SIG-M5 (cell line): ENCODE measurements around the gene ZNF213.
"Not testable (repeated sequence)": the region's sequence is repeated elsewhere in the genome, so short reads cannot be mapped to it uniquely, and the experiment has no call there.

Source experiments
- DNase-seq: peaks from one replicate; lab custom pipeline; 2025; lab: John Stamatoyannopoulos, UW

Gene ZNF213

GRCh38 chr16:3148256-3149192 lies 13.7 kb downstream of the ZNF213 start:
- no peak for DNase-seq

- no peak for DNase-seq
These were observed 14.3 kb downstream of the ZNF213 start for GRCh38 chr16:3149193-3149530.

- no peak for DNase-seq
These were observed 15.0 kb downstream of the ZNF213 start for GRCh38 chr16:3149630-3150345.

DNA sequence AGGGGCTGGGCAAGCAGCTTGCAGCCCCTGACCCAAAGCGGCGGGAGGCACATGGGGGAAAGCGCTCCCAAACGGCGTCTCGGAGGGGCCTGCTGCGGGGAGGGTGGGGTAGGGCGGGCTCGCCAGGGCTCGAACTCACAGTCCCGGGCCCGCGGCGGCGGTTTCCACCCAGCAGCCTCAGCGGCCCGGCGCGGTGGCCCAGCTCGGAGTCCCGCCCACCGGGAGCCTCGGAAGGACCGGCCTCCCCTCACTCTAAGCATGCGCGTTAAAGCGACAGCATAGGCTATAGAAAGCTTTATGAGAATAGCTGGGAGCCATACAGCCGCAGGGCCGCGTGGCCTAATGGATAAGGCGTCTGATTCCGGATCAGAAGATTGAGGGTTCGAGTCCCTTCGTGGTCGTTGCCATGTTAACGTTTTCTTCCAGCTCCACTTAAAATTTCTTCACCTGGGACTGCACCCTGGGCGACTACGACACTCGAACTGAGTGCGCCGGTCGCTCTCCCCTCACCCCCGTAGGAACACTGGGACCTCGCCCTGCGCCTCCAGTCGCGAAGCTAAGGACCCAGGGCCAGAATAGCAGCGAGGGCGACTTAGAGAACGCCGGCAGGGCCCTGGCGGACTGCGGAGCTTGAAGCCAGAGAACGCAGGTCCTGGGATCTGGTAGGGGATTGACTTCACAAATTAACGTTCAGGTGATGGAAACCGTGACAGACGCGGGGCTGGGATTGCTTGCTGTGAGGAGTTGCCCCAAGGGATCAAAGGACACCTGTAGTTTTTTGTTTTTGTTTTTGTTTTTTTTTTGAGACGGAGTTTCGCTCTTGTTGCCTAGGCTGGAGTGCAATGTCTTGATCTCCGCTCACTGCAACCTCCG lies 15.8 kb downstream of the ZNF213 start:
- peak; percentile 56 for DNase-seq

DNA sequence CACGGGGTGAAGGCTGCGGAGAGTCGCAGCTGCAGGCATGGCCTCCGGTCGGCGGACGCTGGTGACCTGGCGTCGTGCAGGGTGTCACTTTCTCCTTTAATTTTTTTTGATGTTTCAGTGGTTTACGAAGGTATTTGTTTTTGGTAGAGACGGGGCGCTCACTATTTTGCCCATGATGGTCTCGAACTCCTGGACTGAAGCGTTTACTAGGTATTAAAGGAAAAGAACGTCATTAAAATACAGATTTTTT lies 17.1 kb downstream of the ZNF213 start:
- DNase-seq, result no peak

- DNase-seq, result no peak
These were observed 17.6 kb downstream of the ZNF213 start for GRCh38 chr16:3152277-3152990.

DNA sequence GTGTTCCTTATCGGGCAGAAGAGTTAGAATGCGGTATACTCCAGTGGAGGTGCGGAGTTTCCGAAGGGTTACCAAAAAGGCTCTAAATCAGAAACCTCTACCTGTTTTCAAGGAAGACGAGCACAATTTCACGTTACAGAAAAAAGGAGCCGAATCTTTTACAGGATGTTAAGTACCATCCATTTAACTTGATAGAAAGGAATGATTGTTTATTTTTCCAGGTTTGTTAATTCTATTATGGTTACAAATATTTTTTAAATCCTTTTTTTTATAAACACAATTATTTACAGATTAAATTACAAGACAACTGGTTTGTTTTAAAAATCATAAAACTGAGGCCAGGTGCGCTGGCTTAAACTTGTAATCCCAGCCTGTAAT lies 18.2 kb downstream of the ZNF213 start:
- no peak for DNase-seq

DNA sequence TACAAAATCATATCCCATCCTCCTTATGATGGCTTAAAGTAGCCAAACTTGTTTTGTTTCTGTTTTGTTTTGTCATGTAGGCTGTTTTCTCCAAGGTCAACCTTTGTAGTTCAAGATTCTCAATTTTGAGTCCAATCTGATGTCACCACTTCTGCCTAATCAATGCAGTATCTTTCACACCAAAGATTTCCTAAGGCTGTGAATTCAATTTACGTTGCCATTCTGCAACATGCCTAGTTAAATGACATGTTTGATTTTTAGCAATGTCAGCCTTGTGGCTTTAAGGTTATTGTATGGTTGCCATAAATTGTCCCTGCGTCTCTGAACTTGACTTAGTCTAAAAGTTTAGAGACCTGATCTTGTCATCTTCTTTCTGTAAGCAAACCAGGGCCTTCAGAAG lies 20.4 kb downstream of the ZNF213 start:
- no peak for DNase-seq

DNA sequence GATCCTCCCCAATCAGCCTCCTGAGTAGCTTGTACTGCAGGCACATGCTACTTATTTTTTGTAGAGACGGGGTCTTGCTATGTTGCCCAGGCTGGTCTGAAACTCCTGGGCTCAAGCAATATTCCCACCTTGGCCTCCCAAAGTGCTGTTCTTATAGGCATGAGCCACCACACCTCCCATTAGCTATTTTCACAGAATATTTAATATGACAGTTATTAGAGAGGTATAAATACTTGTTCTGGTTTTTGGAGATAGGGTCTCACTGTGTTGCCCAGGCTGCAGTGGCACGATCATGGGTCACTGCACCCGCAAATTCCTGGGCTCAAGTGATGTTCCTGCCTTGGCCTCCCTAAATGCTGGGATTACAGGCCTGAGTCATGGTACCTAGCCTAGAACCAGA lies 21.1 kb downstream of the ZNF213 start:
- no peak for DNase-seq

DNA sequence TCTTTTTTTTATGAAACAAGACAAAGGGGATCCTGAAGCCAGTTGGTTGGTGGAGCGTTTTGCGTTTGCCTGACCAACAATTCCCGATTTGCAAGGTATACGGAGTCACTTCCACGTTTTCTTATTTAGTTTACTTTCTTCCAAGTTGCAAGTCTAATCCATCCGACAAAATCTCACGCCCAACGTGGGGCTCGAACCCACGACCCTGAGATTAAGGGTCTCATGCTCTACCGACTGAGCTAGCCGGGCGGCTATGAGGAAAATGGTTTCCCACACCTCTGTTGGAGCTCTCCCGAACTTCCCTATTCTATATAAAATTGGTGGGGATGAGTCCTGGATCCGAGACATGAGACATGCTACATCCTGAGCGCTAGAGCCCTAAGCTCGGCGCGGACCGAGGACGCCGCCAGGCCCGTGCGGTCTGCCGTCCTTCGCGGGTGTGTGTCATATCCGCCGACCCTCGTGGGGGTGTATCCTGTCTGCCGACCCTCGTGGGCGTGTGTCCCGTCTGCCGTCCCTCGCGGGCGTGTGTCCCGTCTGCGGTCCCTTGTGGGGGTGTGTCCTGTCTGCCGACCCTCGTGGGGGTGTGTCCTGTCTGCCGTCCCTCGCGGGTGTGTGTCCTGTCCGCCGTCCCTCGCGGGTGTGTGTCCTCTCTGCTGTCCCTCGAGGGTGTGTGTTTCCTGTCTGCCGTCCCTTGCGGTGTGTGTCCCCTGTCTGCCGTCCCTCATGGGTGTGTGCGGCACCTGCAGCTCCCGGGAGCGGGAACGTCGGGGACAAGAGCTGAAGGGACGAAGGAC lies 22.6 kb downstream of the ZNF213 start:
- no peak for DNase-seq

DNA sequence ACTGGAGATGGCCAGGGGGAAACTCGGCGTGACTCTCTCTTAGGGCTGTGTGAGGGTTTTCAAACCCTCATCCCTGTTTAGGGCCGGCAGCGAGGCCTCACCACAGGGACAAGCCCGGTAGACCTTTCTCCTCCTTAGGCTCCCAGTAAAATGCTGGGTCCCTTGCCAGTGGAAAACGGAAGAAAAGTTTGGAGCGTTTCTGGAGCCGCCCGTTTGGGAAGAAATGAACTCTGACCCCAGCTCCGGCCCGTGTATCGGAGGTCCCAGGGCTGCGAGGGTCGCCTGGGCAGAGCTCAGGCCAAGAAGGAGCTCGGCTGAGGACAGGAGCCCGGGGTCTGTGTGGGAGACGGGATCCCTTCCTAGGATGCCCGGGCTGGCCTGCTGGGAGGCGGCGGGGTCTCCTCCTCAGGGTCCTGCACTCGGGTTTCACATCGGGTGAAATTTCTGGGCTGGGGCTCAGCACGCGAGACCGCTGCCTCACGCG lies 23.2 kb downstream of the ZNF213 start:
- DNase-seq, result no peak

DNA sequence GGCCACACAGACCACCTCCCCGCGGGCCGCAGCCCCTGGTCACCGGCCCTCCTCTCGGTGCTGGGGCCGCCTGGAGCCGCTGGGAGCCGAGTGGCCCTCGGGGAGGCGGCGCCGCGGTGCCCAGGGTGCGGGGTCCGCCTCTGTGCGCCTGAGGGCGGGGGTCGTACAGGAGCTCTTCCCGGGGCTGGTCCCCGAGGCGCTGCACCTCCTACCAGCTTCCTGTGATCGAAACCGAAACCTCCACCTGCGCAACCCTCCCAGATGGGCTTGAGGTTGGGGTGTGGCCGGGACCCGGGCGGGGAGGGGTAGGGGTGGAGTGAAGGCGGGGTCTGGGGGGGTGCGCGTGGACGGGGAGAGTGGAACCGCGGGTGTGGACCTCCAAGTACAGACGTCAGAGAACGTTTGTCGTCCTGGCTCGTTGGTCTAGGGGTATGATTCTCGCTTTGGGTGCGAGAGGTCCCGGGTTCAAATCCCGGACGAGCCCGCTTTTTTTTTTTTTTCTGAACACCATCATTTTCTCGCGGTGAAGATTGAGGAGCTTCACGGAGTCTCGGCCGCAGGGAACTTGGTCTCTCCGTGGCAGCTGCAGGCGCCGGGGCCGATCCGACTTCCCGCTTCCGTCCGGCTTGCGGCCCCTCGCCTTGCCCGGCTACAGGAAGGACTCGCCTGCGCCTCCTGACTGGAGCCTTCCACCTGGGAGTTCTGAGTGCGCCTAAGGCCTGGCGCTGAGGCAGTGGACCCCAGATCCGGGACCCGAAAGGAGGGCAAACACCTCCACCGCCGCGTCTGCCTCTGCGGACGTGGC lies 23.9 kb downstream of the ZNF213 start:
- DNase-seq, result no peak

DNA sequence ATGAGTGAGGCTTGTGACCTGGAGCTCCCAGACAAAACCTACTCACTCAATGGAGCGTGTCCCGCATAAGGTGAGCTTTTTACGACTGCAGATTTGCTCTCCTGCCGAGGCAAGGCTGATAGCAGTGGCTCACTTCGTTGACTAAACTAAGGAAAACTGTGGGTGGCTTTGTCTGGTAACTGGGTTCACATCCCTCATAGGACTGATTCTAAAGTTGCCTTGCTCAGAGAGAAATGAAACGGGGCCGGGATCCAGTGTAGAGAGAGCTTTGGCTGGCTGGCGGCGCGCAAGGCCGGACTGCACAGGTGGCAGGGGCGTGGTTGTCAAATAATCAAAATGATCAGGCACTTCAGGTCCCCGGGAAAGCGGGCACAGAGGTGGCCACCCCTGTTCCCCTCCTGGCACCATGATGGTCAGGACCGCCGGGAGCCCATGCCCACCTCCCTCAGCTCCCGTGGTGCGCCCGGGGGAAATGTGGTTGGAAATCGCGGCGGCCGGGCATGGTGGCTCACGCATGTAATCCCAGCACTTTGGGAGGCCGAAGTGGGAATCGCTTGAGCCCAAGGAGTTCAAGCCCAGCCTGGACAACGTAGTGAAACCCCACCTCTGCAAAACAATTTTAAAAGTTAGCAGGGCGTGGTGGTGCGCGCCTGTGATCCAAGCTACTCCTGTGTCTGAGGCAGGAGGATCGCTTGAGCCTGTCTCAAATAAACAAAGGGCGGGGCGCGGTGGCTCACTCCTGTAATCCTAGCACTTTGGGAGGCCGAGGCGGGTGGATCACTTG lies 26.6 kb downstream of the ZNF213 start:
- DNase-seq, result no peak

DNA sequence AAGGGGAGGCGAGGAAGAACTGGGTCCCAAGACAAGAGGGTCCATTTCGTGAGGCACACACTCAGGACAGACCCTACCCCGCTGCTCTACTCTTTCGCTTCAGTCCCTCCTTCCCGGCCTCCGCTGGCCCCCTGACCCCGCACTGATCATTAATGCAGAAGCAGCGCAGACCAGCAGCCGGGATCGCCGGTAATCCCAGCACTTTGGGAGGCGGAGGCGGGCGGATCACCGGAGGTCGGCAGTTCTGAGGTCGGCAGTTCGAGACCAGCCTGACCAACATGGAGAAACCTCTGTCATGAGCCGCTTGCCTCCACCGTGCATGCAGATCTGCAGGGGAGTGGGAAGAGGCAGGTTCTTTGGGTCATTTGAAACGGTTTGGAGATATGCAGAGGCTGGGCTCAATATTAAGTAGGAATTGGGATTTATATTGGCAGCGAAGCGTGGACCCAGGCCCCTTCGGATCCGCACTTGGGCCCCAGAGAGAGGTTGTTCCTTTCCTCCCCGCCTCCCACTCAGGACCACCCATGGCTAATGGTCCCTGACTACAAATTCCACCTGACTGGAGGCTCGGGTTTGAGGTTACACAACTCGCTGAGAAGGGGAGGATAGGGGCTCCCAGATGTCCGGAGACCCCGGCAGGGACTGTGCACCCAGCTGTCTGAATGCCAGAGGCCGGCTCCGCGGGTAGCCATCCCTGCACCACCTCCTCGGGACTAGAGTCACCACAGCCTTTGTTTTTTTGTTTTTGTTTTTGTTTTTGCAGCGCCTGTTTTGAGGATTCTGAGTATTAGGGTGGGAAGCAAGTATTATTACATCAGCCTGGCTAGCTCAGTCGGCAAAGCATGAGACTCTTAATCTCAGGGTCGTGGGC lies 29.5 kb downstream of the ZNF213 start:
- DNase-seq, result no peak

DNA sequence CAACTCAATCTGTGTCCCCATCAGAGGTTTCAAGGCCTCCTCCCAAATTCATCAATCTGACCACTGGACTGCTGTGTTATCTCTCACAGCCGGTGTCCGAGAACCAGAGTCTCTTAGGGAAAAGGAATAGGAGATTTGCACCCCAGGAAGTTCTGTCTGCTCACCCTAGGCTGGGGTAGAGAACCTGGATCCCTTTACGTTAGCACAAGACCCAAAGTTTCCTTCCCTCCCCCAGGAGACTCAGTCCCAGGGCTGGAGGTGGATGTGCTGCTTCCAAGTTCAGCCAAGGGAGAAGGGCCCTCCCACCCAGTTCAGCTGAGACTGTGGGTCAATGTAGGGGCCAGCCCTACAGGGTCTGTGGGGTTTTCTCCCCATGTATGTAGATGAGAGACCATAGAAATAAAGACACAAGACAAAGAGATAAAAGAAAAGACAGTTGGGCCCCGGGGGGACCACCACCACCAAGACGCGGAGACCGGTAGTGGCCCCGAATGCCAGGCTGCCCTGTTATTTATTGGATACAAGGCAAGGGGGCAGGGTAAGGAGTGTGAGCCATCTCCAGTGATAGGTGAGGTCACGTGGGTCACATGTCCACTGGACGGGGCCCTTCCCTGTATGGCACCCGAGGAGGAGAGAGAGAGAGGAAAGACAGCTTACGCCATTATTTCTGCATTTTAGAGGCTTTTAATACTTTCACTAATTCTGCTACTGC lies 30.4 kb downstream of the ZNF213 start:
- DNase-seq, result no peak

- no peak for DNase-seq
These were observed 31.7 kb downstream of the ZNF213 start for GRCh38 chr16:3166505-3166886.

DNA sequence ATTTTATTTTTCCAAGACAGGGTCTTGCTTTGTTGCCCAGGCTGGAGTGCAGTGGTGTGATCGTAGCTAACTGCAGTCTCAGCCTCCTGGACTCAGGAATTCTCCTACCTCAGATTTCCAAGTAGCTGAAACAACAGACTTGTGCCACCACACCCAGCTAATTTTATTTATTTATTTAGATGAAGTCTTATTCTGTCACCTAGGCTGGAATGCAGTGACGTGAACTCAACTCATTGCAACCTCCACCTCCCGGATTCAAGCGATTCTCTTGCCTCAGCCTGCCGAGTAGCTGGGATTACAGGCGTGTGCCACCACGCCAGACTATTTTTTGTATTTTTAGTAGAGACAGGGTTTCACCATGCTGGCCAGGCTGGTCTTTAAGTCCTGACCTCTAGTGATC lies 33.9 kb downstream of the ZNF213 start:
- not testable (repeated sequence) for DNase-seq
